Measurements from ENCODE around the gene KITLG. TPM values are rescaled to one million over a fixed set of nuclear protein-coding genes. Genes with fewer than 3 reads are reported as not detected.

The KITLG gene
- total and polyA plus RNA-seq, 2 experiments from 2014 or later: 4.3 to 30.4 TPM

DNA sequence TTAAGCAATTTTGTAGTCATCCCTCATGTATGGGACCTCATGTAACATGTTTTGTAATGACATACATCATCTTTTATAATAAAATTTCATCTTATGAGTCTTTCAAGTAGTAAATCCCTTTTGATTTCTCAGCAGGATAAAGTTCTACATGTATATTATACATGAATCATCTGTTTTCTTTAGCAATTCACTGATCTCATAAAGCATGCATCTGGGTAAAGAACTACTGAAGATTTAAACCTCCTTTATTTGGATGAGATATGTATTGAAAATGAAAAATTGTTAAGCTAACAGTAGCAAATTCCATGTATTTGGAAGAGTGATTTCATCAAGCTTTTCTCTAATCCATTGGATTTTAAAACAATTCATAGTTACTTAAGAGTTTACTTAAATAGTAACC, 126.9 kb downstream of the KITLG start:
- TF ChIP-seq, protein P1, sequence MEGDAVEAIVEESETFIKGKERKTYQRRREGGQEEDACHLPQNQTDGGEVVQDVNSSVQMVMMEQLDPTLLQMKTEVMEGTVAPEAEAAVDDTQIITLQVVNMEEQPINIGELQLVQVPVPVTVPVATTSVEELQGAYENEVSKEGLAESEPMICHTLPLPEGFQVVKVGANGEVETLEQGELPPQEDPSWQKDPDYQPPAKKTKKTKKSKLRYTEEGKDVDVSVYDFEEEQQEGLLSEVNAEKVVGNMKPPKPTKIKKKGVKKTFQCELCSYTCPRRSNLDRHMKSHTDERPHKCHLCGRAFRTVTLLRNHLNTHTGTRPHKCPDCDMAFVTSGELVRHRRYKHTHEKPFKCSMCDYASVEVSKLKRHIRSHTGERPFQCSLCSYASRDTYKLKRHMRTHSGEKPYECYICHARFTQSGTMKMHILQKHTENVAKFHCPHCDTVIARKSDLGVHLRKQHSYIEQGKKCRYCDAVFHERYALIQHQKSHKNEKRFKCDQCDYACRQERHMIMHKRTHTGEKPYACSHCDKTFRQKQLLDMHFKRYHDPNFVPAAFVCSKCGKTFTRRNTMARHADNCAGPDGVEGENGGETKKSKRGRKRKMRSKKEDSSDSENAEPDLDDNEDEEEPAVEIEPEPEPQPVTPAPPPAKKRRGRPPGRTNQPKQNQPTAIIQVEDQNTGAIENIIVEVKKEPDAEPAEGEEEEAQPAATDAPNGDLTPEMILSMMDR (IDR thresholded peaks at IDR 0.05; ENCODE audit: poor library complexity): no peak
- no peak for TF ChIP-seq EZH2 (IDR thresholded peaks at IDR 0.05; ENCODE audit: borderline replicate concordance)
- no peak for TF ChIP-seq EZH2phosphoT487 (IDR thresholded peaks at IDR 0.05; ENCODE audit: low read depth, severe bottlenecking, unreplicated experiment)
- H3K79me2 ChIP-seq: no peaks in the 10 kb centered on the region
- H3K4me1 ChIP-seq (ENCODE audit: insufficient read depth): no peaks in the 10 kb centered on the region
- no peaks in the 10 kb centered on the region for H3K36me3 ChIP-seq (replicated peaks; ENCODE audit: insufficient read depth, low read depth)
- no peak overlapping the region for H2AFZ ChIP-seq
- H3K27me3 ChIP-seq: no peaks in the 10 kb centered on the region
- H3K4me3 ChIP-seq: no peak overlapping the region
- DNase-seq (ENCODE audit: low spot score): no peak
- H3K9me2 ChIP-seq (replicated peaks; ENCODE audit: insufficient read depth): no peaks in the 10 kb centered on the region
- no peaks in the 10 kb centered on the region for H3K9me3 ChIP-seq (ENCODE audit: low read depth)
- no peak overlapping the region for H3K27ac ChIP-seq
- no peaks in the 10 kb centered on the region for H4K20me1 ChIP-seq (ENCODE audit: insufficient read depth, poor library complexity, severe bottlenecking)
- no peak overlapping the region for H3K4me2 ChIP-seq

DNA sequence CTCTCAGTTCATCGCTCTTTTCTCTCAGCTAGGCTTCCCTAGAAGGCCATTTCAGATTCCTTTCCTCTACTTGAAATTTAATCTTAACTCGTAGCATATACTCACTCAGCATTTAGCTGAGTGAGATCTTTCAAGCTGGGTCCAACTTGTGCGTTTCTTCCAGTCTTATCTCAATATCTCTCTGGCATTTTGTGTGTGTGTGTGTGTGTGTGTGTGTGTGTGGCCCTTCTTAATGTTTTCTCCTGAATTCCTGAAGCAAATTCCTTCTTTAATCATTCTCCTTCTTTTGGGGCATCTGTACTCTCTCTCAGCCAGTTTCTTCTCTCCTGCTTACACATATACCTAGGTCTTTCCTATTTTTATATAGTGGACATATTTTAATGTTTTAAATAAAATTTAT, 129.1 kb downstream of the KITLG start:
- Histone ChIP-seq H3K4me1 (ENCODE audit: insufficient read depth) (no peaks in the 10 kb centered on the region), H3K4me2 (no peak overlapping the region), H2AFZ (no peak overlapping the region), H3K36me3 (replicated peaks; ENCODE audit: insufficient read depth, low read depth) (no peaks in the 10 kb centered on the region), H3K9me3 (ENCODE audit: low read depth) (no peaks in the 10 kb centered on the region), H3K4me3 (no peak overlapping the region), H3K9me2 (replicated peaks; ENCODE audit: insufficient read depth) (no peaks in the 10 kb centered on the region), H3K27ac (no peak overlapping the region), H3K27me3 (no peaks in the 10 kb centered on the region), H3K79me2 (no peaks in the 10 kb centered on the region), H4K20me1 (ENCODE audit: insufficient read depth, poor library complexity, severe bottlenecking) (no peaks in the 10 kb centered on the region)
- WGBS (ENCODE audit: low lambda C conversion rate, missing lambda C conversion rate): 52% methylated on average over 3 of the region's 3 CpGs
- no peak for DNase-seq (ENCODE audit: low spot score)
- TF ChIP-seq EZH2 (IDR thresholded peaks at IDR 0.05; ENCODE audit: borderline replicate concordance) (no peak), EZH2phosphoT487 (IDR thresholded peaks at IDR 0.05; ENCODE audit: low read depth, severe bottlenecking, unreplicated experiment) (no peak)
- TF ChIP-seq, protein P1 (IDR thresholded peaks at IDR 0.05; ENCODE audit: poor library complexity): no peak

DNA sequence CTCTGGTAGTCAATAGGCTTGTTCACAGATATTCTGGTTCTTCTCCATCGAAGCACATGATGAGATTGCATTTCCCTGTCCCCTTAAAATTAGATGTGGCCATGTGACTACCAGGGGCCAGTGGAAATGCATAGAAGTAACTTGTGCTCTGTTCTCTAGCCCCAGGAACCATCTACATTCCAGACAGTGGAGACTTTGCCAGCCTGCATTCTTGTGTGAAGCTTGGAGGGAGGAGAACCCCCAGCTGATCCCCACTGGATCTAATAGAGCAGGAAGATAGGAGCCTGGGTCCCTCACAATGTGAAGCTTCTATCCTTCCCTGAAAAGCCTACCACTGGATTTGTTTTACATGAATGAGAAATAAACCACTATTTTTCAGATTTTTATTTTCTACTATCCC, 130.1 kb downstream of the KITLG start:
- TF ChIP-seq EZH2phosphoT487 (IDR thresholded peaks at IDR 0.05; ENCODE audit: low read depth, severe bottlenecking, unreplicated experiment) (no peak), EZH2 (IDR thresholded peaks at IDR 0.05; ENCODE audit: borderline replicate concordance) (no peak)
- TF ChIP-seq, protein P1 (IDR thresholded peaks at IDR 0.05; ENCODE audit: poor library complexity): no peak
- Histone ChIP-seq H3K27ac (no peak overlapping the region), H3K9me2 (replicated peaks; ENCODE audit: insufficient read depth) (no peaks in the 10 kb centered on the region), H3K9me3 (ENCODE audit: low read depth) (no peaks in the 10 kb centered on the region), H4K20me1 (ENCODE audit: insufficient read depth, poor library complexity, severe bottlenecking) (no peaks in the 10 kb centered on the region), H3K4me1 (ENCODE audit: insufficient read depth) (no peaks in the 10 kb centered on the region), H3K79me2 (no peaks in the 10 kb centered on the region), H3K27me3 (no peaks in the 10 kb centered on the region), H3K36me3 (replicated peaks; ENCODE audit: insufficient read depth, low read depth) (no peaks in the 10 kb centered on the region), H3K4me3 (no peak overlapping the region), H2AFZ (no peak overlapping the region), H3K4me2 (no peak overlapping the region)
- no peak for DNase-seq (ENCODE audit: low spot score)
- 89% methylated on average over 1 of the region's 1 CpG for WGBS (ENCODE audit: low lambda C conversion rate, missing lambda C conversion rate)

- no peaks in the 10 kb centered on the region for H3K79me2 ChIP-seq
- H3K4me3 ChIP-seq: no peak overlapping the region
- no peaks in the 10 kb centered on the region for H4K20me1 ChIP-seq (ENCODE audit: insufficient read depth, poor library complexity, severe bottlenecking)
- no peak overlapping the region for H3K27ac ChIP-seq
- no peaks in the 10 kb centered on the region for H3K9me3 ChIP-seq (ENCODE audit: low read depth)
- H3K9me2 ChIP-seq (replicated peaks; ENCODE audit: insufficient read depth): no peaks in the 10 kb centered on the region
- TF ChIP-seq EZH2phosphoT487 (IDR thresholded peaks at IDR 0.05; ENCODE audit: low read depth, severe bottlenecking, unreplicated experiment) (no peak), EZH2 (IDR thresholded peaks at IDR 0.05; ENCODE audit: borderline replicate concordance) (no peak)
- TF ChIP-seq, protein P1 (IDR thresholded peaks at IDR 0.05; ENCODE audit: poor library complexity): no peak
- no peaks in the 10 kb centered on the region for H3K36me3 ChIP-seq (replicated peaks; ENCODE audit: insufficient read depth, low read depth)
- no peak overlapping the region for H2AFZ ChIP-seq
- H3K4me1 ChIP-seq (ENCODE audit: insufficient read depth): no peaks in the 10 kb centered on the region
- 87% methylated on average over 5 of the region's 5 CpGs for WGBS (ENCODE audit: low lambda C conversion rate, missing lambda C conversion rate)
- H3K27me3 ChIP-seq: no peaks in the 10 kb centered on the region
- no peak for DNase-seq (ENCODE audit: low spot score)
- H3K4me2 ChIP-seq: no peak overlapping the region
Observed at GRCh38 chr12:88448337-88448915, 131.8 kb downstream of the KITLG start.
